Measurements from ENCODE around the gene VPS37B.

Gene VPS37B

DNA sequence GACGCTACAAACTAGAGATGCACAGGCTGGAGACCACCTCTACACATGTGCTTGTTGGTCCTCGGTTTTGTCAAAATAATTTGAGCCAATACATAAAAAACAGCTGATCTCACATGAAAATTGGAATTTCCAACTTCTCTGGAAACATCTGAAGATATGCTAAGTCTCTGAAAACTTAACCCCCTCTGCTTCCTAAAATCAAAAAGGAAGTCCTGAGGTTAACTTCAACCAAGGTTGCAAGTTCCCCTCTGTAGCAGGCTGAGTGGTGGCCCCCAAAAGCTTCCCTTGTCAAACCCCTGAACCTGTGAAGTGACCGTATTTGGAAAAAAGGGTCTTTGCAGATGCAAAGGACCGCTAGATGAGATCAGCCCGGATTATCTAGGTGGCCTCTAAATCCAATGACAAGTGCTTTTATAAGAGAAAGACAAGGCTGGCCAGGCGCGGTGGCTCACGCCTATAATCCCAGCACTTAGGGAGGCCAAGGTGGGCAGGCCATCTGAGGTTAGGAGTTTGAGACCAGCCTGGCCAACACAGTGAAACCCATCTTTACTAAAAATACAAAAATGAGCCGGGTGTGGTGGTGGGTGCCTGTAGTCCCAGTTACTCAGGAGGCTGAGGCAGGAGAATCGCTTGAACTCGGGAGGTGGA lies 32.0 kb upstream of the VPS37B start:
- Histone ChIP-seq H3K79me2 (ENCODE audit: insufficient read depth, low read length) (no peaks in the 10 kb centered on the region), H3K4me3 (ENCODE audit: insufficient read depth, low read length, poor library complexity, severe bottlenecking) (no peak overlapping the region), H3K4me2 (ENCODE audit: low read depth, low read length, poor library complexity, severe bottlenecking) (no peak overlapping the region), H3K9ac (ENCODE audit: low read length) (no peak overlapping the region), H3K27me3 (ENCODE audit: low read length) (no peaks in the 10 kb centered on the region), H3K36me3 (ENCODE audit: low read length) (no peaks in the 10 kb centered on the region), H3K9me3 (ENCODE audit: insufficient read depth, low read length) (no peaks in the 10 kb centered on the region), H3K9me2 (replicated peaks; ENCODE audit: insufficient read depth, low read length) (no peaks in the 10 kb centered on the region), H4K20me1 (ENCODE audit: low read depth, low read length) (no peaks in the 10 kb centered on the region), H3F3A (ENCODE audit: insufficient read depth) (no peaks in the 10 kb centered on the region), H2AFZ (ENCODE audit: low read depth, low read length, severe bottlenecking) (no peak overlapping the region), H3K27ac (ENCODE audit: low read depth, low read length) (no peak overlapping the region)
- TF ChIP-seq CTCF (IDR thresholded peaks at IDR 0.05; ENCODE audit: insufficient read depth, low read length, poor library complexity, severe bottlenecking) (no peak), EZH2phosphoT487 (conservative IDR thresholded peaks at IDR 0.05; ENCODE audit: low read length) (no peak)

- no peaks in the 10 kb centered on the region for H3K27me3 ChIP-seq (ENCODE audit: low read length)
These were observed 26.0 kb upstream of the VPS37B start for GRCh38 chr12:122921917-122922316.

GRCh38 chr12:122920687-122921086 lies 24.8 kb upstream of the VPS37B start:
- TF ChIP-seq EZH2phosphoT487 (conservative IDR thresholded peaks at IDR 0.05; ENCODE audit: low read length): no peak
- no peak for TF ChIP-seq CTCF (IDR thresholded peaks at IDR 0.05; ENCODE audit: insufficient read depth, low read length, poor library complexity, severe bottlenecking)
- Histone ChIP-seq H3K36me3 (ENCODE audit: low read length) (no peaks in the 10 kb centered on the region), H3K79me2 (ENCODE audit: insufficient read depth, low read length) (no peaks in the 10 kb centered on the region), H3K27me3 (ENCODE audit: low read length) (no peaks in the 10 kb centered on the region), H3F3A (ENCODE audit: insufficient read depth) (no peaks in the 10 kb centered on the region), H4K20me1 (ENCODE audit: low read depth, low read length) (no peaks in the 10 kb centered on the region), H3K27ac (ENCODE audit: low read depth, low read length) (no peak overlapping the region), H3K4me3 (ENCODE audit: insufficient read depth, low read length, poor library complexity, severe bottlenecking) (no peak overlapping the region), H3K4me2 (ENCODE audit: low read depth, low read length, poor library complexity, severe bottlenecking) (no peak overlapping the region), H3K9ac (ENCODE audit: low read length) (no peak overlapping the region), H3K9me3 (ENCODE audit: insufficient read depth, low read length) (no peaks in the 10 kb centered on the region), H2AFZ (ENCODE audit: low read depth, low read length, severe bottlenecking) (no peak overlapping the region), H3K9me2 (replicated peaks; ENCODE audit: insufficient read depth, low read length) (no peaks in the 10 kb centered on the region)

More at GRCh38 chr12:122921917-122922316, 26.0 kb upstream of the VPS37B start:
- TF ChIP-seq CTCF (IDR thresholded peaks at IDR 0.05; ENCODE audit: insufficient read depth, low read length, poor library complexity, severe bottlenecking) (no peak), EZH2phosphoT487 (conservative IDR thresholded peaks at IDR 0.05; ENCODE audit: low read length) (no peak)
- no peaks in the 10 kb centered on the region for H4K20me1 ChIP-seq (ENCODE audit: low read depth, low read length)
- H3K4me2 ChIP-seq (ENCODE audit: low read depth, low read length, poor library complexity, severe bottlenecking): no peak overlapping the region
- no peak overlapping the region for H3K27ac ChIP-seq (ENCODE audit: low read depth, low read length)
- no peaks in the 10 kb centered on the region for H3K9me3 ChIP-seq (ENCODE audit: insufficient read depth, low read length)
- no peak overlapping the region for H2AFZ ChIP-seq (ENCODE audit: low read depth, low read length, severe bottlenecking)
- H3K9ac ChIP-seq (ENCODE audit: low read length): no peak overlapping the region
- no peaks in the 10 kb centered on the region for H3K79me2 ChIP-seq (ENCODE audit: insufficient read depth, low read length)
- H3K9me2 ChIP-seq (replicated peaks; ENCODE audit: insufficient read depth, low read length): no peaks in the 10 kb centered on the region
- no peaks in the 10 kb centered on the region for H3F3A ChIP-seq (ENCODE audit: insufficient read depth)
- no peaks in the 10 kb centered on the region for H3K36me3 ChIP-seq (ENCODE audit: low read length)
- H3K4me3 ChIP-seq (ENCODE audit: insufficient read depth, low read length, poor library complexity, severe bottlenecking): no peak overlapping the region
